HEK293T (cell line): ENCODE measurements around the gene NKX2-1.
A peak's percentile ranks its signal among the peaks of the same experiment; 100 is the strongest.

Source experiments
- ARNT ChIP-seq: fragments of 450-650 bp; IDR thresholded peaks from 2 replicates; pipeline ENCODE4 v1.6.1; 2017; ENCODE audit warnings: mild to moderate bottlenecking
- BHLHE40 ChIP-seq: fragments of 450-650 bp; IDR thresholded peaks from 2 replicates; pipeline ENCODE4 v1.6.1; 2016; ENCODE audit warnings: mild to moderate bottlenecking, moderate library complexity, borderline replicate concordance
- CTBP1 ChIP-seq: fragments of 450-650 bp; IDR thresholded peaks from 2 replicates; pipeline ENCODE4 v1.6.1; 2016; ENCODE audit warnings: borderline replicate concordance
- ELF4 ChIP-seq: fragments of 450-650 bp; IDR thresholded peaks from 2 replicates; pipeline ENCODE4 v1.6.1; 2017; ENCODE audit warnings: antibody characterized with exemption
- FOXA1 ChIP-seq: fragments of 450-650 bp; IDR thresholded peaks from 2 replicates; pipeline ENCODE4 v1.6.1; 2016; ENCODE audit warnings: mild to moderate bottlenecking
- FOXK2 ChIP-seq: fragments of 450-650 bp; IDR thresholded peaks from 2 replicates; pipeline ENCODE4 v1.6.1; 2016; ENCODE audit warnings: mild to moderate bottlenecking
- FOXM1 ChIP-seq: fragments of 450-650 bp; IDR thresholded peaks from 2 replicates; pipeline ENCODE4 v1.6.1; 2017; ENCODE audit warnings: mild to moderate bottlenecking, borderline replicate concordance
- HDGF ChIP-seq: fragments of 450-650 bp; IDR thresholded peaks from 2 replicates; pipeline ENCODE4 v1.6.1; 2017; ENCODE audit warnings: antibody characterized with exemption, borderline replicate concordance
- LEF1 ChIP-seq: fragments of 450-650 bp; IDR thresholded peaks from 2 replicates; pipeline ENCODE4 v1.6.1; 2017; ENCODE audit warnings: mild to moderate bottlenecking, borderline replicate concordance
- NFRKB ChIP-seq: fragments of 450-650 bp; IDR thresholded peaks from 2 replicates; pipeline ENCODE4 v1.6.1; 2016; ENCODE audit warnings: mild to moderate bottlenecking, moderate library complexity
- PKNOX1 ChIP-seq: fragments of 450-650 bp; IDR thresholded peaks from 2 replicates; pipeline ENCODE4 v1.6.1; 2016
- SP1 ChIP-seq: fragments of 450-650 bp; IDR thresholded peaks from 2 replicates; pipeline ENCODE4 v1.6.1; 2017
- TARDBP ChIP-seq: fragments of 450-650 bp; IDR thresholded peaks from 2 replicates; pipeline ENCODE4 v1.6.1; 2016

- no peak for TF ChIP-seq CTBP1
- no peak for TF ChIP-seq NFRKB
- no peak for TF ChIP-seq SP1
- TF ChIP-seq ELF4, result no peak
- TF ChIP-seq TARDBP, result no peak
- TF ChIP-seq FOXM1, result no peak
- no peak for TF ChIP-seq BHLHE40
- TF ChIP-seq ARNT, result no peak
- no peak for TF ChIP-seq FOXA1
- TF ChIP-seq FOXK2, result no peak
- no peak for TF ChIP-seq HDGF
- TF ChIP-seq PKNOX1, result 0 out of 2 replicates have a peak, but pooled peaks have one; percentile 24
- TF ChIP-seq LEF1, result no peak
These were observed 5.7 kb upstream of the NKX2-1 start for GRCh38 chr14:36525746-36526099.
